ENCODE measurements around the gene EVI5.
"Not testable (repeated sequence)": the region's sequence is repeated elsewhere in the genome, so short reads cannot be mapped to it uniquely, and the experiment has no call there.

Gene EVI5

GRCh38 chr1:92663775-92664174 lies 121.1 kb downstream of the EVI5 start:
- no peak for DNase-seq

DNA sequence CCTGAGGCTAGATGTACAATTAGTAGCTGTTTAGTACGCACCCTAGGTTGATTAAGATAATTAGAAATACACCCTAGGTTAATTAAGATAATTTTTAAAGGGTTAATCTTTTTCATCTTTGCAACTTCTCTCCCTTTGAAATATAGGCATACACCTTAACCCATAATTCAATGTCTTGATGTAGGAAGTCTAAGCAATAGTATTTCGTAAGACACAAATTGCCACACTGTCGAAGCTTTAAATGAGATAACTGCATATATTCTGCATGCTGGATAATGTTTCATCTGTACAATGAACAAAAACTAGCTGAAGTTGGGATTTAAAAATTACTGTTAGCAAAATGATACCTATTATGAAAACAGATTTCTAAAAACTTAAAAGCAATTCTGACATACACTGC lies 122.9 kb downstream of the EVI5 start:
- DNase-seq = no peak

- no peak for DNase-seq
These were observed 127.2 kb downstream of the EVI5 start for GRCh38 chr1:92657701-92658100.

GRCh38 chr1:92655197-92655801 lies 129.6 kb downstream of the EVI5 start:
- no peak for DNase-seq

DNA sequence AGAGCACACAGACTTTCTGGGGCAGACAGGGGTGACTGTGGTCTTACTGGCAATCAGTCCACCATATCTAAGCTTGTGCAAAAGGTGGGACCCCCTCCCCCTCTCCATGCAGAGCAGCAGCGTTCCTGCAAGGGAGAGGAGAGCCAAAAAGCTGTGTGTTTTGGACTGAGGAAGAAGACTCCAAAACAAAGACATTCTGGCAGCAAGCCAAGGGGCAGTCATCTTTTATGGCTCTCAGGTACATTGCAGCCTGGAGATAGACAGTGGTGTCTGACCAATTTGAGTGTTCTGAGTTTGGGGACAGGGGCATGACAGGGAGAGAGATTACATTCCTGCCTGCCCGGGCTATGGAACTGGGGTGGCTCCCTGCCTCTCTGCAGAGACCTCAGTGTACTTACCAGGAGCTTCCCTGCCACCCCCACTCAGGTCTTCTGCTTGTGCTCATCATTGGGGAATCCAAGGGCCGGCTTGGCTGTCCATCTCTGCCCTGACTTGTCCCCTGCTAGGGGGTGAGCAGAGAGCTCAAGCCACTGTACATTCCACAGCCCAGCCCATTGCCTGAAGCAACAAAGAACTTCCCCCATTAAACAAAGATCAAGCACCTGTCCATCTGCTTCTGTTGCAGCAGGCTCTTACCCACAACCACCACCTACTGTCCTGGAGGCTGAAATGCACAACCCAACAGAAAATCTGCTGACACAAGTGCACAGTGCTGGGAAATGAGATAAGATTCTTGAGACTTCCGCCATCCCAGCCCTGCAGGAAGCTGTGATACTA lies 131.1 kb downstream of the EVI5 start:
- no peak for DNase-seq

DNA sequence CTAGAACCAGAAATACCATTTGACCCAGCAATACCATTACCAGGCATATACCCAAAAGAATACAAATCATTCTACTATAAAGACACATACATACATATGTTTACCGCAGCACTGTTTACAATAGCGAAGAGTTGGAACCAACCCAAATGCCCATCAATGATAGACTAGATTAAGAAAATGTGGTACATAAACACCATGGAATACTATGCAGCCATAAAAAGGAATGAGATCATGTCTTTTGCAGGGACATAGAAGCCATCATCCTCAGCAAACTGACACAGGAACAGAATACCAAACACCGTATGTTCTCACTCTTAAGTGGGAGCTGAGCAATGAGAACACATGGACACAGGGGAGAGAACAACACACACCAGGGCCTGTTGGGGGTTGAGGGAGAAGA lies 144.2 kb downstream of the EVI5 start:
- not testable (repeated sequence) for DNase-seq

- DNase-seq = no peak
These were observed 146.4 kb downstream of the EVI5 start for GRCh38 chr1:92638498-92638897.

DNA sequence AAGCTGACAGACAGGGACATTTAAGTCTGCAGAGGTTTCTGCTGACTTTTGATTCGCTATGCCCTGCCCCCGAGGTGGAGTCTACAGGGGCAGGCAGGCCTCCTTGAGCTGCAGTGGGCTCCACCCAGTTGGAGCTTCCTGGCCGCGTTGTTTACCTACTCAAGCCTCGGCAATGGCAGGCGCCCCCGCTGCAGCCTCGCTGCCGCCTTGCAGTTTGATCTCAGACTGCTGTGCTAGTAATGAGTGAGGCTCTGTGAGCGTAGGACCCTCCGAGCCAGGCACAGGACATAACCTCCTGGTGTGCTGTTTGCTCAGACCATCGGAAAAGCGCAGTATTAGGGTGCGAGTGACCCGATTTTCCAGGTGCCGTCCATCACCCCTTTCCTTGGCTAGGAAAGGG lies 149.7 kb downstream of the EVI5 start:
- DNase-seq = not testable (repeated sequence)

DNA sequence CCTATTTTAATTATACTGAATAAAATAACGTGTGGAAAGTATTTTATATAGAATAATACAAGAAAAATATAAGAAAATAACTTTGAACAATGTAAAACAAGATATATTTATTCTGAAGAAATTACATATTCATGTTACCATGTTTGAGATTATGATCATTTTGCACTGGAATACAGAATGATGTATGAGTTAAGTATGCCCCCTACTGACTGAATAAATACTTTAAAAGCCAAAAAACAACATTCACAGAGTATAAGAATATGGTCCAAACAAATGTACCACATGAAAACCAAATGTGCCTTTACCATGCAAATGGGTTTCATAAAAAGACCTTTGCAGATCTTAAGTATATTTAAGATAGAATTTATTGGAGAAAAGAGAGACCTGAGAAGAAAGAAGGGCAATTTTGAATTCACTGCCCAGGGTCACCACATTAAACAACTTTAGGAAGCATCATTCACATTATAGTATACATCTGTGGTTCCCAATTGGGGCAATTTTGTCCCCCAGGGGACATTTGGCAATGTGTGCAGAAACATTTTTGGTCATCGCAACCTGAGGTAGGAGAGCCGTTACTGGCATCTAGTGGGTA lies 161.6 kb downstream of the EVI5 start:
- no peak for DNase-seq

GRCh38 chr1:92619466-92620189 lies 165.3 kb downstream of the EVI5 start:
- DNase-seq = no peak

- DNase-seq = no peak
These were observed 183.9 kb downstream of the EVI5 start for GRCh38 chr1:92601044-92601443.

- DNase-seq = no peak
These were observed 185.7 kb downstream of the EVI5 start for GRCh38 chr1:92599184-92599583.

GRCh38 chr1:92589361-92589760 lies 195.5 kb downstream of the EVI5 start:
- not testable (repeated sequence) for DNase-seq

GRCh38 chr1:92587445-92587844 lies 197.5 kb downstream of the EVI5 start:
- peak; percentile 4 for DNase-seq

DNA sequence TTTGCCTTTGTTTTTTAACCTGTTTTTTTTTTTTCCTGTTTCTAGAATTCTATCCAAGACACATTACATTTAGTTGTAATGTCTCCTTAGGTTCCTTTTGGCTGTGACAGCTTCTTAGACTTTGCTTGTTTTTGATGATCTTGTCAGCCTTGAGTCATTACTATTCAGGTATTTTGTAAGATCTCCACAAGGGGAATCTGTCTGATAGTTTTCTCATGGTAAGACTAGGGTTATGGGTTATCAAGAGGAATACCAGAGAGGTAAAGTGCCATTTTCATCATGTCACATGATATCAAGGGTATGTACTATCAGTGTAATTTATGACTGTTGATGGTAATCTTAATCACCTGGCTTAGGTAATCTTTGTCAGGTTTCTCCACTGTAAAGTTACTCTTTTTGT lies 199.1 kb downstream of the EVI5 start:
- no peak for DNase-seq

DNA sequence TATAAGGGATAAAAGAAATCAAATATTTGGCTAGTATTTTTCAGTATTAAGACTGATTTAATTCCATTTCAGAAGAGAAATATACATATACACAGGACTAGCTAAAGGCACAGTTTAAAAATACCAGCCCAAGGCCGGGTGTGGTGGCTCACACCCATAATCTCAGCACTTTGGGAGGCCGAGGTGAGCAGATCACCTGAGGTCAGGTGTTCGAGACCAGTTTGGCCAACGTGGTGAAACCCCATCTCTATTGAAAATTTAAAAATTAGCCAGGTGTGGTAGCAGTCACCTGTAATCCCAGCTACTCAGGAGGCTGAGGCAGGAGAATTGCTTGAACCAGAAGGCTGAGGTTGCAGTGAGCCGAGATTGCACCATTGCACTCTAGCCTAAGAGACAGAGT lies 200.1 kb downstream of the EVI5 start:
- not testable (repeated sequence) for DNase-seq

- DNase-seq = no peak
These were observed 200.8 kb downstream of the EVI5 start for GRCh38 chr1:92583821-92584760.

DNA sequence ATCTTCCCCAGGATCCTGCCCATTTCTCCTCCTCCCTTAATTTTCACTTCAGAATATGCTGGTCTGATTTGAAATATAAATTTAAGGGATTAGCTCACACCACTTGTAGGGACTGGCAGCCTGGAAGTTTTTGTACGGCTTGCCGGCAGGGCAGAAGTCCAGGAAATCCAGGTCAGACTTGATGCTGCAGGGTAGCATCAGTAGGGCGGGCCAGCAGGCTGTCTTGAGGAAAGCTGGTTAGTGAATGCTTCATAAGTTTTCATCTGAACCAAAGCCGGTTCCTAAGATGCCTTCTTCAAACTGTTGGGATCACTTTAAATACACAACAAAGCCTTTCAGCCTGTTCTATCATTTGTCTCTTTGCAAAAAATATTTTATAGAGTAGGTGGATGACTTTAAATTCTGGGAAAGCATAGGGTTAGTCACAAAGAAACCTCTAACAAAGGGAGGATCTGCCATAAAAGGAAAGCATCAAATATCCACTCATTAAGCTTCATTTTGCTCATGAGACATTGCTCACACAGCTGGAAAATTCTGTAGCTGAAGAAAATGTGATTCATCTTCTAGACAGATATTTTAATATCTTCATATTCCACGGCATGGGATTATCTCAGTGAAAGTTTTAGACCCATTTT lies 207.5 kb downstream of the EVI5 start:
- no peak for DNase-seq

DNA sequence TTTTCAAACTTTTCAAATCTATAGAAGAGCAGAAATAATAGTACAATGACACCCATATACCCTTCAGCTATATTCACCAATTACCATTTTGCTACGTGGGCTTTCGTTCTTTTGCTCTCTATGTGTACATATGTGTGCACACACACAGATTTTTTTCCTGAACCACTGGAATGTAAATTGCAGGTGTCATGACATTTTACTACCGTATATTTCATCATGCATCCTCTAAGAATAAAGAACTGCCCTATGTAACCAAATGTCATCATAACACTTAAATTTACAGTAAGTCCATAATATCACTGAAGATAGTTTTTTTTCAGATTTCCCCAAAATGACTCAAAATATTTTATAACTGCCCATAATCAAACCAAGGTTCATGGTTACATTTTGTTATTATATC lies 209.8 kb downstream of the EVI5 start:
- no peak for DNase-seq

DNA sequence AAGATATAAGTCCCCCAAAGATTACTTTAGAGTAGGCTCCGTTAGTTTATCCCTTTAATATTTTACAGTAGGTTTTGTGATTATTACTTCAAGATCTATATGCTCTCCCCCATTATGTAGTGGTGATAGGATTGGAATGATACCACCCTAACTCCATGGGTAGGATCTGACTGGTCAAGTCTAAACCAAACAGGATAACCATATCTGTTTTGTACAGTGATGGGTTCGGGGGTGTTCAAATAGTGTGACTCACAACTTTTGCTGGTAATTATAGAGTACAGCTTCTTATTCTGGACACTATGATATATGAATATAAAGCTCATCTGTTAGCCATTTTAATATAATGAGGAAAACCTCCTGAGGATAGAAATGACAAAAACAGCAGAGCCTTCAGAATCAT lies 212.4 kb downstream of the EVI5 start:
- DNase-seq = no peak

GRCh38 chr1:92571578-92571977 lies 213.3 kb downstream of the EVI5 start:
- no peak for DNase-seq
